PC-9 (cell line): Measurements from ENCODE around the gene MSLN. TPM values are rescaled to one million over a fixed set of nuclear protein-coding genes. Genes with fewer than 3 reads are reported as not detected.

Source experiments
- BruUV-seq: library from RNA; stranded (reverse); fragments of 400-500 nt; replicated peaks from 2 replicates; lab custom pipeline; 2021; lab: Mats Ljungman, UMichigan
- CTCF ChIA-PET: fragments of 300-600 bp; sonication (Branson Sonifier 250); formaldehyde crosslinking; loops from one replicate; lab custom pipeline; 2022; ENCODE audit warnings: antibody characterized with exemption; lab: Charles Lee
- POLR2A ChIA-PET: fragments of 300-600 bp; sonication (Branson Sonifier 250); formaldehyde crosslinking; loops from one replicate; lab custom pipeline; 2022; ENCODE audit warnings: antibody characterized with exemption; ENCODE audit not compliant: unreplicated experiment; lab: Charles Lee
- DNase-seq, 2 experiments: peaks; one replicate each; pipeline versions ENCODE4 v3.0.0 to v3.0.0-alpha.2; 2015 to 2022; ENCODE audit warnings: mixed read lengths in 1 of 2
- H2AFZ ChIP-seq: fragments of 200-600 bp; sonication (generic); 2 replicates; pipeline ENCODE4 v1.8.1; 2017; ENCODE audit warnings: antibody characterized with exemption
- H3F3A ChIP-seq: fragments of 200-600 bp; sonication (generic); 2 replicates; pipeline ENCODE4 v1.8.1; 2017; ENCODE audit warnings: antibody characterized with exemption, mild to moderate bottlenecking, low read depth; ENCODE audit not compliant: insufficient read depth
- H3K27ac ChIP-seq: fragments of 200-600 bp; sonication (generic); 2 replicates; pipeline ENCODE4 v1.6.1; 2016; ENCODE audit warnings: mixed run types
- H3K27me3 ChIP-seq: fragments of 200-600 bp; sonication (generic); 2 replicates; pipeline ENCODE4 v1.6.1; 2016; ENCODE audit warnings: low read depth, mixed run types; ENCODE audit not compliant: insufficient read depth
- H3K36me3 ChIP-seq: fragments of 200-600 bp; sonication (generic); 2 replicates; pipeline ENCODE4 v1.6.1; 2016; ENCODE audit warnings: low read depth, mixed run types
- H3K4me1 ChIP-seq: fragments of 200-600 bp; sonication (generic); replicated peaks from 2 replicates; pipeline ENCODE4 v1.6.1; 2016; ENCODE audit warnings: mixed run types; ENCODE audit not compliant: insufficient read depth
- H3K4me2 ChIP-seq: fragments of 200-600 bp; sonication (generic); 2 replicates; pipeline ENCODE4 v1.6.1; 2017; ENCODE audit warnings: mixed run types
- H3K4me3 ChIP-seq: fragments of 200-600 bp; sonication (generic); 2 replicates; pipeline ENCODE4 v1.6.1; 2016; ENCODE audit warnings: mixed run types
- H3K79me2 ChIP-seq: fragments of 200-600 bp; sonication (generic); 2 replicates; pipeline ENCODE4 v1.6.1; 2017; ENCODE audit warnings: low read depth, mixed run types
- H3K9me2 ChIP-seq: fragments of 200-600 bp; sonication (generic); 2 replicates; pipeline ENCODE4 v1.8.1; 2017; ENCODE audit warnings: mild to moderate bottlenecking; ENCODE audit not compliant: insufficient read depth
- H3K9me3 ChIP-seq: fragments of 200-600 bp; sonication (generic); 2 replicates; pipeline ENCODE4 v1.8.1; 2016; ENCODE audit warnings: low read depth; ENCODE audit not compliant: insufficient read depth
- H4K20me1 ChIP-seq: fragments of 200-600 bp; sonication (generic); 2 replicates; pipeline ENCODE4 v1.8.1; 2017; ENCODE audit not compliant: insufficient read depth
- CTCF ChIP-seq: fragments of 200-600 bp; sonication (generic); conservative IDR thresholded peaks from 2 replicates; pipeline ENCODE4 v1.6.1; 2017; ENCODE audit warnings: mixed run types, antibody characterized with exemption, mild to moderate bottlenecking, moderate library complexity
- EZH2 ChIP-seq: fragments of 200-600 bp; sonication (generic); IDR thresholded peaks from 2 replicates; pipeline ENCODE4 v1.8.0; 2017; ENCODE audit warnings: antibody characterized with exemption, low read depth
- intact Hi-C: fragments of 100-400 bp; cut with micrococcal nuclease; formaldehyde crosslinking; loops from one replicate; pipeline ENCODE4 v1.10.0; 2022; ENCODE audit not compliant: unreplicated experiment
- total RNA-seq: library from RNA; stranded (reverse); gene quantifications from 2 replicates; pipeline ENCODE4 v1.2.3, GENCODE V29; 2021

MSLN gene
- total RNA-seq, 1 experiment from 2014 or later = 59.9 TPM

GRCh38 chr16:769934-770333 lies 9.4 kb downstream of the MSLN start:
- H3K36me3 ChIP-seq = no peaks in the 10 kb centered on the region
- no peaks in the 10 kb centered on the region for H4K20me1 ChIP-seq
- intact Hi-C loops = no loop called here
- no peak overlapping the region for H3K4me2 ChIP-seq
- no peak overlapping the region for H3K27ac ChIP-seq
- H3K4me3 ChIP-seq = no peak overlapping the region
- peaks cover 4% of the 10 kb centered on the region; the same call in 1 of the 2 replicates for H3F3A ChIP-seq
- no peaks in the 10 kb centered on the region for H3K27me3 ChIP-seq
- no peak overlapping the region for H2AFZ ChIP-seq
- no TSS peak for BruUV-seq
- no peaks in the 10 kb centered on the region for H3K4me1 ChIP-seq
- no peaks in the 10 kb centered on the region for H3K9me3 ChIP-seq
- no peak for DNase-seq
- TF ChIP-seq CTCF = no peak
- TF ChIP-seq EZH2 = no peak
- H3K79me2 ChIP-seq = no peaks in the 10 kb centered on the region
- H3K9me2 ChIP-seq = no peaks in the 10 kb centered on the region
- ChIA-PET CTCF (interaction anchor here (0.6 kb wide), 1 partner anchor 49 kb away, joined by 7 read pairs; the partner anchor contains the start of gene ANTKMT), POLR2A (interaction anchor here (0.6 kb wide), 1 partner anchor 10 kb away, joined by 4 read pairs; the partner anchor contains the start of gene MSLN)

- Histone ChIP-seq H3K27ac (no peak overlapping the region), H3K4me3 (no peak overlapping the region), H2AFZ (no peak overlapping the region), H3K4me1 (no peaks in the 10 kb centered on the region), H4K20me1 (no peaks in the 10 kb centered on the region), H3K9me2 (no peaks in the 10 kb centered on the region), H3K9me3 (no peaks in the 10 kb centered on the region), H3K36me3 (no peaks in the 10 kb centered on the region), H3K79me2 (no peaks in the 10 kb centered on the region), H3K27me3 (no peaks in the 10 kb centered on the region), H3K4me2 (no peak overlapping the region), H3F3A (peaks cover 4% of the 10 kb centered on the region; the same call in 1 of the 2 replicates)
- ChIA-PET POLR2A (no interaction called here), CTCF (interaction anchor here (0.6 kb wide), 1 partner anchor 49 kb away, joined by 7 read pairs; the partner anchor contains the start of gene ANTKMT)
- BruUV-seq = no TSS peak
- intact Hi-C loops = no loop called here
- DNase-seq = no peak
- TF ChIP-seq CTCF = no peak
- no peak for TF ChIP-seq EZH2
These were observed 9.9 kb downstream of the MSLN start for GRCh38 chr16:770411-770810.

- Histone ChIP-seq H3K9me3 (no peaks in the 10 kb centered on the region), H2AFZ (no peak overlapping the region), H3K27ac (no peak overlapping the region), H3K4me2 (no peak overlapping the region), H3K36me3 (no peaks in the 10 kb centered on the region), H3K27me3 (no peaks in the 10 kb centered on the region), H3K4me1 (no peaks in the 10 kb centered on the region), H3K4me3 (no peak overlapping the region), H3F3A (0 out of 2 replicates have a peak, but pooled peaks cover 4% of the 10 kb centered on the region), H3K9me2 (no peaks in the 10 kb centered on the region), H4K20me1 (no peaks in the 10 kb centered on the region), H3K79me2 (no peaks in the 10 kb centered on the region)
- no peak for TF ChIP-seq EZH2
- no peak for TF ChIP-seq CTCF
- DNase-seq = no peak
- BruUV-seq = no TSS peak
- POLR2A ChIA-PET = no interaction called here
- CTCF ChIA-PET = no interaction called here
- intact Hi-C loops = no loop called here
These were observed 12.4 kb downstream of the MSLN start for GRCh38 chr16:772959-773358.
